Skeletal muscle tissue (tissue), 2 donors: ENCODE measurements around the gene SNCG. TPM values are rescaled to one million over a fixed set of nuclear protein-coding genes. Genes with fewer than 3 reads are reported as not detected.

ENCODE experiments used
- small RNA-seq: library from RNA; depleted of rRNA; stranded (forward); fragments of <200 nt; gene quantifications from one replicate; pipeline ENCODE3, GENCODE V24; 2014
- total RNA-seq: library from RNA; depleted of rRNA; stranded (reverse); fragments of >200 nt; gene quantifications from one replicate; pipeline ENCODE4 v1.2.3, GENCODE V29; 2014

The SNCG gene
- total RNA-seq, 1 donor from 2014 or later, result 4.2 TPM

Small RNA genes lying within 50 kb of the gene (small RNA-seq; reads per million reads assigned to genes)
- gene BMS1P3, result not detected

Other genes with a start within 250 kb of the SNCG start
- gene BMPR1A, start 202.0 kb upstream of the SNCG start, total RNA-seq, result 42.3 TPM
- 25.6 TPM for gene MMRN2, start 984 bp upstream of the SNCG start, total RNA-seq
- 11.5 TPM for gene ADIRF, start 9.9 kb downstream of the SNCG start, total RNA-seq
- gene FAM25A, start 61.7 kb downstream of the SNCG start, total RNA-seq, result not detected
- 108 TPM for gene GLUD1, start 136.2 kb downstream of the SNCG start, total RNA-seq
- gene SHLD2, start 136.6 kb downstream of the SNCG start, total RNA-seq, result 19.3 TPM